Measurements from ENCODE around the gene OAS2.

DNA sequence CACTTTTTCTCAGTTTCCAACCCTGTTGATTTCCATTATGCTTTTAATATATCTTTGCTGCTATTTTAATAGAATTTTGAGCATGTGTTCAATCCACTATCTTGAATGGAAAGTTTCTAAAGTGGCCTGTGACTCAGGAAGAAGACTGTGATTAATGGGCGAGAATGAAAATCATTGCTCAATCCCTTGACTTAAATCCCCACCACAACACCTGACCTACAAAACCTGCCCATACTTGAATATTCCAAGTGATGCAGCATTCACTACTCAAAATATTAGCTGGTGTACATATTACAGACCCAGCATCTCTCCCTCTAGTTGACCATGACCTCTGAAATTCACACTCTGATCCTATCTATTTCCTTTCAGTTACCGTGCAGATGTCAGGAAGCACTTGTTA is 41.4 kb upstream of the OAS2 start:
- TF ChIP-seq POLR2A (IDR thresholded peaks at IDR 0.05; ENCODE audit: low read length), result no peak
- TF ChIP-seq, protein P1, sequence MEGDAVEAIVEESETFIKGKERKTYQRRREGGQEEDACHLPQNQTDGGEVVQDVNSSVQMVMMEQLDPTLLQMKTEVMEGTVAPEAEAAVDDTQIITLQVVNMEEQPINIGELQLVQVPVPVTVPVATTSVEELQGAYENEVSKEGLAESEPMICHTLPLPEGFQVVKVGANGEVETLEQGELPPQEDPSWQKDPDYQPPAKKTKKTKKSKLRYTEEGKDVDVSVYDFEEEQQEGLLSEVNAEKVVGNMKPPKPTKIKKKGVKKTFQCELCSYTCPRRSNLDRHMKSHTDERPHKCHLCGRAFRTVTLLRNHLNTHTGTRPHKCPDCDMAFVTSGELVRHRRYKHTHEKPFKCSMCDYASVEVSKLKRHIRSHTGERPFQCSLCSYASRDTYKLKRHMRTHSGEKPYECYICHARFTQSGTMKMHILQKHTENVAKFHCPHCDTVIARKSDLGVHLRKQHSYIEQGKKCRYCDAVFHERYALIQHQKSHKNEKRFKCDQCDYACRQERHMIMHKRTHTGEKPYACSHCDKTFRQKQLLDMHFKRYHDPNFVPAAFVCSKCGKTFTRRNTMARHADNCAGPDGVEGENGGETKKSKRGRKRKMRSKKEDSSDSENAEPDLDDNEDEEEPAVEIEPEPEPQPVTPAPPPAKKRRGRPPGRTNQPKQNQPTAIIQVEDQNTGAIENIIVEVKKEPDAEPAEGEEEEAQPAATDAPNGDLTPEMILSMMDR (IDR thresholded peaks at IDR 0.05), result no peak
- no peak for TF ChIP-seq MYC (IDR thresholded peaks at IDR 0.05; ENCODE audit: borderline replicate concordance, low read length)
- TF ChIP-seq, protein P2, sequence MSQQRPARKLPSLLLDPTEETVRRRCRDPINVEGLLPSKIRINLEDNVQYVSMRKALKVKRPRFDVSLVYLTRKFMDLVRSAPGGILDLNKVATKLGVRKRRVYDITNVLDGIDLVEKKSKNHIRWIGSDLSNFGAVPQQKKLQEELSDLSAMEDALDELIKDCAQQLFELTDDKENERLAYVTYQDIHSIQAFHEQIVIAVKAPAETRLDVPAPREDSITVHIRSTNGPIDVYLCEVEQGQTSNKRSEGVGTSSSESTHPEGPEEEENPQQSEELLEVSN (IDR thresholded peaks at IDR 0.05; ENCODE audit: borderline replicate concordance, low read depth), result no peak
- TF ChIP-seq ESRRA (IDR thresholded peaks at IDR 0.05; ENCODE audit: borderline replicate concordance, low read length), result no peak
- no peak for TF ChIP-seq KDM5A (IDR thresholded peaks at IDR 0.05)
- TF ChIP-seq HOXB5 (CRISPR knock-in tag; IDR thresholded peaks at IDR 0.05), result no peak
- TF ChIP-seq JUN (IDR thresholded peaks at IDR 0.05), result no peak
- no peak for TF ChIP-seq SMC3 (IDR thresholded peaks at IDR 0.05)

Data from A549 (cell line).